ENCODE results near the gene FRMPD4. TPM values are rescaled to one million over a fixed set of nuclear protein-coding genes. Genes with fewer than 3 reads are reported as not detected.

FRMPD4 gene
- total RNA-seq, 1 experiment from 2014 or later: 0.24 TPM

DNA sequence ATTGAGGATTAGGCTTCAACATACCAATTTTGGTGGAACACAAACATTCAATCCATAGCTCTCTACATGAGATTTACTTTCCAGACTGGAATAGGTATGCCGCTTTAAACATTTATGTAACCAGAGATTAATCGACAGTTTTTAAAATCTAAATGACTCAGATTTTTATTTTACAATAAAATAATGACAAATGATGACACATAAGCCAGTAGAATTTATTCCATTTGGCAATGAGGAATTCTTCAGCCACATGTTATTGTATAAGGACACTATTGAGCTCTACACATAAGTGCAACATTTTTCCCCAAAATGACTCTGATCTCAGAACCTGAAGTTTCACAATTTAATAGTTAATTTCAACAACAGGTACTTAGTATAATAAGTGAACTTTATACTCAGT is 425.9 kb downstream of the FRMPD4 start:
- no peak overlapping the region for H2AK5ac ChIP-seq (ENCODE audit: insufficient read length, low read length)
- no peaks in the 10 kb centered on the region for H3K4me1 ChIP-seq (ENCODE audit: insufficient read depth, low read length)
- no peak overlapping the region for H3T11ph ChIP-seq (ENCODE audit: low read length)
- H3K56ac ChIP-seq (ENCODE audit: insufficient read length, low read depth, low read length): no peak overlapping the region
- H2AFZ ChIP-seq (ENCODE audit: low read length): no peak overlapping the region
- H3K79me2 ChIP-seq (ENCODE audit: insufficient read depth, low read length): no peaks in the 10 kb centered on the region
- H3K9ac ChIP-seq (ENCODE audit: extremely low read depth, insufficient read length, low read length): no peak overlapping the region
- H3K14ac ChIP-seq (ENCODE audit: insufficient read depth, low read length): no peak overlapping the region
- no peaks in the 10 kb centered on the region for H3K9me3 ChIP-seq (ENCODE audit: control insufficient read depth, low read depth, low read length)
- no peak for DNase-seq
- no peak overlapping the region for H3K4ac ChIP-seq (ENCODE audit: low read depth, low read length)
- TF ChIP-seq, protein P1, sequence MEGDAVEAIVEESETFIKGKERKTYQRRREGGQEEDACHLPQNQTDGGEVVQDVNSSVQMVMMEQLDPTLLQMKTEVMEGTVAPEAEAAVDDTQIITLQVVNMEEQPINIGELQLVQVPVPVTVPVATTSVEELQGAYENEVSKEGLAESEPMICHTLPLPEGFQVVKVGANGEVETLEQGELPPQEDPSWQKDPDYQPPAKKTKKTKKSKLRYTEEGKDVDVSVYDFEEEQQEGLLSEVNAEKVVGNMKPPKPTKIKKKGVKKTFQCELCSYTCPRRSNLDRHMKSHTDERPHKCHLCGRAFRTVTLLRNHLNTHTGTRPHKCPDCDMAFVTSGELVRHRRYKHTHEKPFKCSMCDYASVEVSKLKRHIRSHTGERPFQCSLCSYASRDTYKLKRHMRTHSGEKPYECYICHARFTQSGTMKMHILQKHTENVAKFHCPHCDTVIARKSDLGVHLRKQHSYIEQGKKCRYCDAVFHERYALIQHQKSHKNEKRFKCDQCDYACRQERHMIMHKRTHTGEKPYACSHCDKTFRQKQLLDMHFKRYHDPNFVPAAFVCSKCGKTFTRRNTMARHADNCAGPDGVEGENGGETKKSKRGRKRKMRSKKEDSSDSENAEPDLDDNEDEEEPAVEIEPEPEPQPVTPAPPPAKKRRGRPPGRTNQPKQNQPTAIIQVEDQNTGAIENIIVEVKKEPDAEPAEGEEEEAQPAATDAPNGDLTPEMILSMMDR (conservative IDR thresholded peaks at IDR 0.05): no peak
- no peaks in the 10 kb centered on the region for H3K79me1 ChIP-seq (ENCODE audit: insufficient read depth, low read depth, low read length, poor library complexity, severe bottlenecking)
- no peak overlapping the region for H4K91ac ChIP-seq (ENCODE audit: insufficient read length, low read depth, low read length)
- no peak overlapping the region for H3K27ac ChIP-seq (ENCODE audit: insufficient read length, low read depth, low read length)
- no peak overlapping the region for H2BK5ac ChIP-seq (ENCODE audit: insufficient read length, low read length)
- no peak overlapping the region for H2BK15ac ChIP-seq (ENCODE audit: low read depth, low read length)
- H4K8ac ChIP-seq (replicated peaks; ENCODE audit: insufficient read length, low read depth, low read length): no peak overlapping the region
- Mint-ChIP-seq H3K4me3 (no peak overlapping the region), H3K27ac (no peak overlapping the region), H3K27me3 (ENCODE audit: low read depth) (no peaks in the 10 kb centered on the region), H3K9me3 (peaks cover 54 to 56% of the 10 kb centered on the region in 2 experiments), H3K4me1 (no peaks in the 10 kb centered on the region), H3K36me3 (ENCODE audit: insufficient read depth in 1 of 3, low read depth in 3 of 3) (no peaks in the 10 kb centered on the region; a peak in 1 of 7 replicates)
- H4K20me1 ChIP-seq (ENCODE audit: control insufficient read depth, insufficient read depth, insufficient read length): no peaks in the 10 kb centered on the region
- no peak overlapping the region for H3K4me2 ChIP-seq (ENCODE audit: insufficient read depth, insufficient read length, low read length)
- no peak overlapping the region for H3K23ac ChIP-seq (ENCODE audit: insufficient read length, low read depth, low read length)
- no peak overlapping the region for H3K18ac ChIP-seq (ENCODE audit: insufficient read length, low read depth, low read length)
- no peak overlapping the region for H4K5ac ChIP-seq (ENCODE audit: insufficient read length, low read depth, low read length)
- no peaks in the 10 kb centered on the region for H3K27me3 ChIP-seq (ENCODE audit: insufficient read depth, low read length)
- no peak overlapping the region for H2BK12ac ChIP-seq (ENCODE audit: insufficient read length, low read depth, low read length)
- no peak overlapping the region for H2BK20ac ChIP-seq (ENCODE audit: low read depth, low read length, poor library complexity, severe bottlenecking)
- no CpG with 5 or more reads among the region's 2 CpGs for WGBS (ENCODE audit: extremely low coverage, insufficient read length, low lambda C conversion rate)
- no peaks in the 10 kb centered on the region for H3K23me2 ChIP-seq (ENCODE audit: insufficient read length, low read depth, low read length, poor library complexity, severe bottlenecking)
- no peak overlapping the region for H2BK120ac ChIP-seq (ENCODE audit: low read depth, low read length, poor library complexity, severe bottlenecking)

Data from H9 (cell line).